ENCODE measurements around the gene P4HA2. TPM values are rescaled to one million over a fixed set of nuclear protein-coding genes. Genes with fewer than 3 reads are reported as not detected.

P4HA2 gene
- total and polyA plus RNA-seq, 2 donors, result 13.2 to 16.5 TPM

DNA sequence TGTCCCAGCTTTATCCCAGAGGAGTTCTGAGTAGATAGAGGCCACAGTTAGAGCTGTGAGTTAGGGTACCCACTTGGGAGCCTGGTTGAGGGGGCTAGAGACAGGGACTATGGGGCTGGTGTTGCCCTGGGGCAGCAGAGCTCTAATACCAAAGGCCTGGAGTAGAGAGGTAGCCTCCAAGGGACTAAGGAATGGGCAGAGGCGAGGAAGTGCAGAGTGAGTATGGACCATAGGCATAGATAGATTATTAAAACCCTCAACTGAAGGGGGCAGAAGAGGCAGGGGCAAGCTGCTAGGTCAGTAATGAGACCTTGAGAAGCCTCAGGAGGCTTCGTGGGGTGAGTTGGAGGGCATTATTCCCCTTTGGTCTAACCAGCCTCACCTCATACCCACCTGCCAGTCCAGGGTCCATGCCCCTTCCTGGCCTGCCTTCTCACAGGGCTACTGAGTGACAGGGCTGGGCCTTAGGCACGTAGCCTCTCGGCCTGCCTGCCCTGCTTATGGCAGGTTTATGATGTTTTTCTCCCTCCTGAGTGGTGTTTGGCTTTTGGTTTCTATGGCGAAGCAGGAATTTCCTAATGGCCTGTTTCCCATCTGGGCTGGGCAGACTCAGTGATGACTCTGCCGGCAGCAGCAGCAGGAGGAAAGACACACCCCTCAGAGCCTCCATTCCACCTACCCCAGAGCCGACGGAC, 37.8 kb upstream of the P4HA2 start:
- no peaks in the 10 kb centered on the region for H3K27me3 ChIP-seq (ENCODE audit: control insufficient read depth in 2 of 2, insufficient read depth in 1 of 2, low read length in 1 of 2)
- no peak overlapping the region for H3K4me3 ChIP-seq (ENCODE audit: low read length in 2 of 2)
- peaks cover 0 to 21% of the 10 kb centered on the region in 2 donors for H3K4me1 ChIP-seq (ENCODE audit: control insufficient read depth in 2 of 2, insufficient read depth in 2 of 2, low read length in 2 of 2)
- no peak for DNase-seq (ENCODE audit: low read depth in 6 of 9, low spot score in 9 of 9)
- 82% methylated on average over 8 of the region's 8 CpGs for WGBS
- H3K27ac ChIP-seq (ENCODE audit: low read depth in 1 of 2, low read length in 1 of 2), result peak overlapping the region in 1 of 2 donors; percentile 61
- H3K36me3 ChIP-seq (ENCODE audit: control insufficient read depth in 2 of 2, insufficient read depth in 2 of 2, low read length in 1 of 2), result no peaks in the 10 kb centered on the region
- no peaks in the 10 kb centered on the region for H3K9me3 ChIP-seq (ENCODE audit: control insufficient read depth in 2 of 2, insufficient read depth in 1 of 2, low read length in 1 of 2)

DNA sequence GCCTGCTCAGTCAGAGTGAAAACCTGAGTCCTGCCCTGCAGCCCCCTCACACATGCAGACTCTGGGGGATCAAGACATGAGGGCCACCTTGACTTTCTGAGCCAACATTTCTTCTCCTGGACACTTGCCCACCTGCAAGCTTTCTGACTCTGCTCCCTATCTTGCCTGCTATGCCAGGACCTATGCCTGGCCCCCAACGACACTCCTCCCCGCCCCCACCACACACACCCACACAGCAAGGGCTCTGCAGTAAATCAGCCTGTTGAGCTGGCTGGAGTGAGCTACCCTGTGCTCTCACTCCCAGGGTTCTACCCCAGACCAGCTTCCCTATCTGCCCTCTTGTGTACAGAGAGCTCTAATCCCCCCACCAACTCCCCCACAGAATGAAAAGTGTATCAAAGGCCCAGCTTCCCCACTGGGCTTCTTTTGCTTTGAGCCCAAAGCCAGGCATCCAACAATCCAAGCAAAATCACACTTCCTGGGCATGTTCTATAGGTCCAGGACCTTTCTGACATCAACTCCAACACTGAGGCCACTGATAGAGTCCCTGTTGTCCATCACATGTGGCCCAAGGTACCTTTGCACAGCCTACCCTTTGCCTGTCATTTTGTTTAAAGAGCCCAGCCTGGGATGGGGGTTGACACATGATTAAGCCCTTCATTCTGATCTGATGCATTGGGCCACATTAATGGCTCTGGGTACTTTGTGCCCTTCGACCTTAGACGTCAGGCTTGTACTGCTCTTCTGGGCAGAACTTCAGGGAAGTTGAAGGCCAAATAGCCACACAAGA, 37.1 kb upstream of the P4HA2 start:
- Histone ChIP-seq H3K4me1 (ENCODE audit: control insufficient read depth in 2 of 2, insufficient read depth in 2 of 2, low read length in 2 of 2) (peaks cover 0 to 19% of the 10 kb centered on the region in 2 donors), H3K4me3 (ENCODE audit: low read length in 2 of 2) (no peak overlapping the region), H3K27me3 (ENCODE audit: control insufficient read depth in 2 of 2, insufficient read depth in 1 of 2, low read length in 1 of 2) (peaks cover 0 to 2% of the 10 kb centered on the region in 2 donors), H3K36me3 (ENCODE audit: control insufficient read depth in 2 of 2, insufficient read depth in 2 of 2, low read length in 1 of 2) (no peaks in the 10 kb centered on the region), H3K9me3 (ENCODE audit: control insufficient read depth in 2 of 2, insufficient read depth in 1 of 2, low read length in 1 of 2) (no peaks in the 10 kb centered on the region), H3K27ac (ENCODE audit: low read depth in 1 of 2, low read length in 1 of 2) (no peak overlapping the region)
- DNase-seq (ENCODE audit: low read depth in 6 of 9, low spot score in 9 of 9), result no peak
- WGBS, result 89% methylated on average over 4 of the region's 4 CpGs

DNA sequence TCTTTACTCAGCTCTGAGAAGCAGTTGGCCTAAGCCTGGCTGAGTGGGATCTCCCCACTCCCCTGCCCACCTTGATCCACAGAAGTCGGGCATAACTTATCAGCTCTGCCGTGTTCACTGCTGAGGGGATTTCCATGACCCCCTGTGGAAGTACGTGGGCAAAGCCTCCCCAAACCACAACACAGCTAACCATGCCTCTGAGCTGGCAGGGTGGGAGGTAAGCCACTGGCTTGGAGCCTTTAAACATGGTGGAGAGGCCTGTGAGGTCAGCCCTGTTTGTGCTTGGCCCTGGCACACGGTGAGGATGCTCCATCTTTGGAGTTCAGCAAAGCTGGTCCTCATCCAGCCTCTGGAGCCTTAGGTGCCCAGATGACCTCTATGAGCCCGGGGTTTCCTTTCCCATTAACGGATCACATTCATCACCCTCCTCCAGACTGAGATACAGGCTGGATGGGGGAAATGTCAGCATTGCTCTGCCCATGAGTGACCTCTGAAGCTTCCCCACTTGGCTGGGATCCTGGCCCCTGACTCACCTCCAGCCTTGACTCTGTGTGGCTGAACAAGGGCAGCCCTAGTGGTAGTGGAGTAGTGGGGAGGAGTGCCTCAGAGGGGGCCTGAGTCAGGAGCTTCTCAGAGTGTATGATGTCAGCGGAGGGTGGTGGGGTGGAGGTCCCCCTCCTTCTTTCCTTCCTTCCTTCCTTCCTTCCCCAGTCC, 36.1 kb upstream of the P4HA2 start:
- peaks cover 0 to 11% of the 10 kb centered on the region in 2 donors for H3K4me1 ChIP-seq (ENCODE audit: control insufficient read depth in 2 of 2, insufficient read depth in 2 of 2, low read length in 2 of 2)
- H3K27me3 ChIP-seq (ENCODE audit: control insufficient read depth in 2 of 2, insufficient read depth in 1 of 2, low read length in 1 of 2), result peaks cover 0 to 9% of the 10 kb centered on the region in 2 donors
- no peak for DNase-seq (ENCODE audit: low read depth in 6 of 9, low spot score in 9 of 9)
- no peak overlapping the region for H3K27ac ChIP-seq (ENCODE audit: low read depth in 1 of 2, low read length in 1 of 2)
- no peak overlapping the region for H3K4me3 ChIP-seq (ENCODE audit: low read length in 2 of 2)
- no peaks in the 10 kb centered on the region for H3K36me3 ChIP-seq (ENCODE audit: control insufficient read depth in 2 of 2, insufficient read depth in 2 of 2, low read length in 1 of 2)
- 75% methylated on average over 7 of the region's 7 CpGs for WGBS
- no peaks in the 10 kb centered on the region for H3K9me3 ChIP-seq (ENCODE audit: control insufficient read depth in 2 of 2, insufficient read depth in 1 of 2, low read length in 1 of 2)

DNA sequence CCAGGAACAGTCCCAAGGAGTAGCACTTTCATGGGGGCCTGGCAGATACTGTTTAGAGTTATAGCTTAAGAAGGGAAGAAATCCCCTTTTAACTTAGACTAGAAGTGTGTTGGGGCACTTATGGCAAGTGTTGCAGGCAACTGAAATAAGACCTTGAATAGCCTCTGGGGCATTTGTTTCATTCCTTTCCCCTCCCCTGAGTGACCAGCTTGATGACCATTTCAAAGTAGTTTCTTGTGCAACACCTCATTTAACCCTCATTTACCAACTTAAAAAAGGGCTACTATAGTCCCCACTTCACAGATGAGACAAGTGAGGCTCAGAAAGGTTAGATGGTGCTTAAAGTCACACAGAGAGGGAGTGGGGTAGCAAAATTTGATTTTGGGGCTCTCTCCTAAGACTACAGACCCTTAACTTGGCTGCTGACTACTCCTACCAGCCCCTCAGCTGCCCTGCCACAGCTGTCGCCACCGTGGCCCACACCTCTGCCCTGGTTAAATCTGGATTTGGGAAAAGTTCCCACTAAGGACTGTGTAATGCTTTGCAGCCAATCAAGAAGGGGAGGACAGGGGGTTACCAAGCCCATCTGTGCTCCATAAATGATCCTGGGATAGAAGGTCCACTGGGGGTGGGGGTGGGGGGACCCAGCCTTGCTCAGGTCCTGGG, 35.4 kb upstream of the P4HA2 start:
- 98% methylated on average over 2 of the region's 2 CpGs for WGBS
- peaks cover 0 to 16% of the 10 kb centered on the region in 2 donors for H3K27me3 ChIP-seq (ENCODE audit: control insufficient read depth in 2 of 2, insufficient read depth in 1 of 2, low read length in 1 of 2)
- no peak overlapping the region for H3K27ac ChIP-seq (ENCODE audit: low read depth in 1 of 2, low read length in 1 of 2)
- no peak overlapping the region for H3K4me3 ChIP-seq (ENCODE audit: low read length in 2 of 2)
- DNase-seq (ENCODE audit: low read depth in 6 of 9, low spot score in 9 of 9), result no peak
- no peaks in the 10 kb centered on the region for H3K9me3 ChIP-seq (ENCODE audit: control insufficient read depth in 2 of 2, insufficient read depth in 1 of 2, low read length in 1 of 2)
- H3K4me1 ChIP-seq (ENCODE audit: control insufficient read depth in 2 of 2, insufficient read depth in 2 of 2, low read length in 2 of 2), result peaks cover 0 to 9% of the 10 kb centered on the region in 2 donors
- H3K36me3 ChIP-seq (ENCODE audit: control insufficient read depth in 2 of 2, insufficient read depth in 2 of 2, low read length in 1 of 2), result no peaks in the 10 kb centered on the region

DNA sequence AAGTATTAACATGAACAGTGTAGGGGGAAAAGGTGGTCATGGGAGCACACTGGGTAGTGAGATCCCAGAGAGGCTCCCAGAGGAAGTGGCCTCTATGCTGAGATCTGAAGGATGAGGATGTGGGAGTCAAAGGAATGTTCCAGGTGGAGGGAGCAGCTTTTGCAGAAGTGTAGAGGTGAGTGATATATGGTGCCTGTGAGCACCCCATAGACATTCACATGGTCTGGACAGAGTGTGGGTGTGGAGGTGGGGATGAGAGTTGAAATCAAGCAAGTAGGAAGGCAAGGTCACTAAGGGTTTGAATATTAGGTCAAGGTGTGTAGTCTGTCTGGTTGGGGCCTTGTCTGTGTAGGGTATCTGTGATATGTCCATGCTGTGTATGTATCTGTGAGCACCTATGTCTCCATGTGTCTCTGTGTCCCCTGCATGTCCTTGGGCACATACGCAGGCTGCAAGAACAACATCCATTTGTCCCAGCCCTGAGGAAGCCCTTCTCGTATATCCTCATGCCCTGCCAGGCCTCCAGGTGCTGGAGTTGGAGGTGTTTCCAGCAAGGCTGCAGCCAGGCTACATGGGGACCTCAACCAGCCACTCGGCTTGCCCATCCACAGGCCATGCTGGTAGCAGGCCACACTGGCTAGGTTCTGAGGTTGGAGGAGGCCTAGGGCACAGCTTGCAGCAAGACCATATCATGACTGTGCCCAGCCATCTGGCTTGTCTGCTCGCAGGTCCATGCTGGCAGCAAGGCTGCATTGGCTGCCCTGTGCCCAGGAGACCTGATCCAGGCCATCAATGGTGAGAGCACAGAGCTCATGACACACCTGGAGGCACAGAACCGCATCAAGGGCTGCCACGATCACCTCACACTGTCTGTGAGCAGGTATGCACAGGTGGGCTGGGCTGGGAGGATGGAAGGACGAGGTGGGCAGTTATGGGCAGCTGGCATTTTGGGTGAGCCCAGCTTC, 34.5 kb upstream of the P4HA2 start:
- H3K27me3 ChIP-seq (ENCODE audit: control insufficient read depth in 2 of 2, insufficient read depth in 1 of 2, low read length in 1 of 2), result peaks cover 0 to 24% of the 10 kb centered on the region in 2 donors
- DNase-seq (ENCODE audit: low read depth in 6 of 9, low spot score in 9 of 9), result no peak
- no peak overlapping the region for H3K27ac ChIP-seq (ENCODE audit: low read depth in 1 of 2, low read length in 1 of 2)
- H3K9me3 ChIP-seq (ENCODE audit: control insufficient read depth in 2 of 2, insufficient read depth in 1 of 2, low read length in 1 of 2), result no peaks in the 10 kb centered on the region
- no peak overlapping the region for H3K4me3 ChIP-seq (ENCODE audit: low read length in 2 of 2)
- H3K4me1 ChIP-seq (ENCODE audit: control insufficient read depth in 2 of 2, insufficient read depth in 2 of 2, low read length in 2 of 2), result peaks cover 0 to 9% of the 10 kb centered on the region in 2 donors
- H3K36me3 ChIP-seq (ENCODE audit: control insufficient read depth in 2 of 2, insufficient read depth in 2 of 2, low read length in 1 of 2), result no peaks in the 10 kb centered on the region
- WGBS, result 91% methylated on average over 7 of the region's 7 CpGs

DNA sequence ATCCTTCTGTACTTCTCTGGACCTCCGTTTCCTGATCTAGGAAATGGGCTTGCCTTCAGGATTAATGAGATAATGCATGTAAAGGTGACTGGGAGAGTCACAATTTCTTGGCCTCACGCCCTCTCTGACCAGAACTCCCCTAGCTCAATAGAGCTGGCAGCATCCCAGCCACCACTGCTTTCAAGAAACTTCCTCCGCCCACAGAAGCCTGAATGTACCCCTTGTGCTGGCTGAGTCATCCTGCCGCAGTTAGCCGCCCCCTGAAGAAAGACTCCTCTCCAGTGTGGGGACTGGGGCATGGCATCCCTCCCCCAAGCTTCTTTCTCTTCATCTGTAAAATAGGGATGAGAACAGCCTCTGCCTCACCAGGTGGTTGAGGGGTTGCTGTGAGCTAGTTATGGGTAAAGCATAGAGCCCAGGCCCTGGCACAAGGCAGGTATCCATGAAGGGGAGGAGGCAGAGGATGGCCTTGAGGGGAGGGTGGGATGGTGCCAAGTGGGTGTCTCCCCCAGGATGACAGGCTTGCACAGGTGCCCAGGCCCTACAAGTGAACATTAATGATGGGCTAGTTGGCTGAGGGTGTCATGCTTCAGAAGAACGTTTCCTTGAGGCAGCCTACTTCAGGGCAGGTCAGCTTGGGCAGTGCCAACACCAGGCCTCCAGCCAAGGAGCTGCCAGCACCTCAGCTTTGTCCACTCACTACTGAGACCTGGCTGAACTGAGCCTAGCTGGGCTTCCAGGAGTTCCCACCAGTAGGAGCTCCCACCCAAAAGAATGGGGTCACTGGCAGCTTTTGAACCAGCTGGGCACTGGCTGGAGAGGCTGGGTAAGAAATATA, 33.3 kb upstream of the P4HA2 start:
- H3K27ac ChIP-seq (ENCODE audit: low read depth in 1 of 2, low read length in 1 of 2), result no peak overlapping the region

DNA sequence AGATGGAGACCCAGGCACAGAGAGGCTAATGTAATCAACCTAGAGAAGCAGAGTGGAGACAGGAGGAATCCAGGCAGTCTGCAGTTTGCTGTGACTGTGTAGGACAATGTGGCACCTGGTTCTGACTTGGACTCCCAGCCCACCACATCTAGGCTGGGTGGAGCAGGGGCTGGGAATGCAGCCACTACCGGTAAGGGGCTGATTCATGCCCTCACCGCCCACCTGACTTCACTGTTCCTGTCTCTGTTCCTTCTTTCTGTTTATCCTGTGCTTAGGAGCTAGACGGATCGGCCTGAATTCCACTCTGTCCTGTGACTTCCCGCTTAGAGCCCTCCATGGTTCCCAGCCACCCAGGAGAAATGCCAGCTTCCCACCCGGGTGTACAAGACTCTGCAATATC, 32.4 kb upstream of the P4HA2 start:
- no peak for DNase-seq (ENCODE audit: low read depth in 6 of 9, low spot score in 9 of 9)
- Histone ChIP-seq H3K27ac (ENCODE audit: low read depth in 1 of 2, low read length in 1 of 2) (peak overlapping the region in 1 of 2 donors; percentile 19), H3K36me3 (ENCODE audit: control insufficient read depth in 2 of 2, insufficient read depth in 2 of 2, low read length in 1 of 2) (no peaks in the 10 kb centered on the region), H3K4me1 (ENCODE audit: control insufficient read depth in 2 of 2, insufficient read depth in 2 of 2, low read length in 2 of 2) (peaks cover 0 to 12% of the 10 kb centered on the region in 2 donors), H3K4me3 (ENCODE audit: low read length in 2 of 2) (no peak overlapping the region), H3K9me3 (ENCODE audit: control insufficient read depth in 2 of 2, insufficient read depth in 1 of 2, low read length in 1 of 2) (no peaks in the 10 kb centered on the region), H3K27me3 (ENCODE audit: control insufficient read depth in 2 of 2, insufficient read depth in 1 of 2, low read length in 1 of 2) (peaks cover 2 to 40% of the 10 kb centered on the region in 2 donors)
- 78% methylated on average over 6 of the region's 6 CpGs for WGBS

More for the DNA sequence above, 33.3 kb upstream of the P4HA2 start:
- WGBS, result 33% methylated on average over 6 of the region's 6 CpGs
- Histone ChIP-seq H3K36me3 (ENCODE audit: control insufficient read depth in 2 of 2, insufficient read depth in 2 of 2, low read length in 1 of 2) (no peaks in the 10 kb centered on the region), H3K4me1 (ENCODE audit: control insufficient read depth in 2 of 2, insufficient read depth in 2 of 2, low read length in 2 of 2) (peaks cover 0 to 12% of the 10 kb centered on the region in 2 donors), H3K4me3 (ENCODE audit: low read length in 2 of 2) (no peak overlapping the region), H3K9me3 (ENCODE audit: control insufficient read depth in 2 of 2, insufficient read depth in 1 of 2, low read length in 1 of 2) (no peaks in the 10 kb centered on the region), H3K27me3 (ENCODE audit: control insufficient read depth in 2 of 2, insufficient read depth in 1 of 2, low read length in 1 of 2) (peaks cover 2 to 36% of the 10 kb centered on the region in 2 donors)
- no peak for DNase-seq (ENCODE audit: low read depth in 6 of 9, low spot score in 9 of 9)
